ENCODE measurements around the gene SRPK2. TPM values are rescaled to one million over a fixed set of nuclear protein-coding genes. Genes with fewer than 3 reads are reported as not detected.

The SRPK2 gene
- total RNA-seq, 1 donor from 2014 or later, result 70.5 TPM

- peak overlapping the region; percentile 99 for H3K4me3 Mint-ChIP-seq (ENCODE audit: unreplicated experiment)
- peak; percentile 52 for DNase-seq (ENCODE audit: low spot score)
- TF ChIP-seq CTCF (IDR thresholded peaks at IDR 0.05; ENCODE audit: unreplicated experiment), result no peak
- peaks cover 5% of the 10 kb centered on the region for H3K27me3 Mint-ChIP-seq (ENCODE audit: unreplicated experiment)
- H3K4me1 Mint-ChIP-seq (ENCODE audit: unreplicated experiment), result peaks cover 11% of the 10 kb centered on the region
- H3K36me3 Mint-ChIP-seq (ENCODE audit: low read depth, unreplicated experiment), result peaks cover 14% of the 10 kb centered on the region
- no peaks in the 10 kb centered on the region for H3K9me3 Mint-ChIP-seq (ENCODE audit: unreplicated experiment)
- H3K27ac Mint-ChIP-seq (ENCODE audit: unreplicated experiment), result peak overlapping the region; percentile 92
Observed at GRCh38 chr7:105389088-105389650, 448 bp upstream of the SRPK2 start.

GRCh38 chr7:105387508-105388355, 989 bp downstream of the SRPK2 start:
- Mint-ChIP-seq H3K27me3 (ENCODE audit: unreplicated experiment) (peaks cover 5% of the 10 kb centered on the region), H3K36me3 (ENCODE audit: low read depth, unreplicated experiment) (peaks cover 14% of the 10 kb centered on the region), H3K4me3 (ENCODE audit: unreplicated experiment) (peak overlapping the region; percentile 99), H3K27ac (ENCODE audit: unreplicated experiment) (peak overlapping the region; percentile 94), H3K4me1 (ENCODE audit: unreplicated experiment) (peaks cover 11% of the 10 kb centered on the region), H3K9me3 (ENCODE audit: unreplicated experiment) (no peaks in the 10 kb centered on the region)
- DNase-seq (ENCODE audit: low spot score), result peak; percentile 50
- TF ChIP-seq CTCF (IDR thresholded peaks at IDR 0.05; ENCODE audit: unreplicated experiment), result no peak

GRCh38 chr7:105377903-105378302, 10.8 kb downstream of the SRPK2 start:
- Mint-ChIP-seq H3K27me3 (ENCODE audit: unreplicated experiment) (peaks cover 3% of the 10 kb centered on the region), H3K9me3 (ENCODE audit: unreplicated experiment) (no peaks in the 10 kb centered on the region), H3K27ac (ENCODE audit: unreplicated experiment) (no peak overlapping the region), H3K4me1 (ENCODE audit: unreplicated experiment) (no peaks in the 10 kb centered on the region), H3K4me3 (ENCODE audit: unreplicated experiment) (no peak overlapping the region), H3K36me3 (ENCODE audit: low read depth, unreplicated experiment) (no peaks in the 10 kb centered on the region)
- TF ChIP-seq CTCF (IDR thresholded peaks at IDR 0.05; ENCODE audit: unreplicated experiment), result no peak
- DNase-seq (ENCODE audit: low spot score), result no peak

- no peak overlapping the region for H3K27ac Mint-ChIP-seq (ENCODE audit: unreplicated experiment)
- TF ChIP-seq CTCF (IDR thresholded peaks at IDR 0.05; ENCODE audit: unreplicated experiment), result no peak
- H3K4me3 Mint-ChIP-seq (ENCODE audit: unreplicated experiment), result no peak overlapping the region
- peaks cover 3% of the 10 kb centered on the region for H3K27me3 Mint-ChIP-seq (ENCODE audit: unreplicated experiment)
- H3K36me3 Mint-ChIP-seq (ENCODE audit: low read depth, unreplicated experiment), result no peaks in the 10 kb centered on the region
- no peaks in the 10 kb centered on the region for H3K4me1 Mint-ChIP-seq (ENCODE audit: unreplicated experiment)
- no peaks in the 10 kb centered on the region for H3K9me3 Mint-ChIP-seq (ENCODE audit: unreplicated experiment)
- DNase-seq (ENCODE audit: low spot score), result no peak
Observed at GRCh38 chr7:105376908-105377533, 11.7 kb downstream of the SRPK2 start.

Measured in endothelial cell (in vitro differentiated cells).